NCI-H1048 (cell line): Measurements from ENCODE around the gene CAPRIN1.

ENCODE experiments used
- DNase-seq: peaks from one replicate; lab custom pipeline; 2025; lab: John Stamatoyannopoulos, UW

CAPRIN1 gene

DNA sequence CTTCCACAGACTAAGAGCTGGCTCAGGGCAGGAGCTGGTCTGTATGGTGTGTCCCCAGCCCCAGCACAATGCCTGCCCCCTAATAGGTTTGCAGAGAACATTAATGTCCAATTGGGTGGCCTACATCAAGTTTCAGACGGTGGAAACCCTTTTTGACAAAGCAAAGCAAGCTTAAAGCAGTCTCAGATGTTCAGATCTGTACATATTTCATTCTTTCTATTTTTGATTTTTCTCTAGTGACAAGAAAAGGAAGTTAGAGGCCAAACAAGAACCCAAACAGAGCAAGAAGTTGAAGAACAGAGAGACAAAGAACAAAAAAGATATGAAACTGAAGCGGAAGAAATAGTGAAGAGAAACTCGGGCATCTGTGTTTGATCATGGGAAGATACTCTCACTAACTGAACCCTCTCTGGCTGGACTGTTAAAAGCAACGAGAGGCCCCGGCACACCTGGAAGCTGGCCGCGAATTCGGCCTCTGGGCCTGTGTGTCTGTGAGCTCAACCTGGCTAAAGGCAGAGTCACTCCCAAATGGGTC lies 94.4 kb downstream of the CAPRIN1 start:
- no peak for DNase-seq

DNA sequence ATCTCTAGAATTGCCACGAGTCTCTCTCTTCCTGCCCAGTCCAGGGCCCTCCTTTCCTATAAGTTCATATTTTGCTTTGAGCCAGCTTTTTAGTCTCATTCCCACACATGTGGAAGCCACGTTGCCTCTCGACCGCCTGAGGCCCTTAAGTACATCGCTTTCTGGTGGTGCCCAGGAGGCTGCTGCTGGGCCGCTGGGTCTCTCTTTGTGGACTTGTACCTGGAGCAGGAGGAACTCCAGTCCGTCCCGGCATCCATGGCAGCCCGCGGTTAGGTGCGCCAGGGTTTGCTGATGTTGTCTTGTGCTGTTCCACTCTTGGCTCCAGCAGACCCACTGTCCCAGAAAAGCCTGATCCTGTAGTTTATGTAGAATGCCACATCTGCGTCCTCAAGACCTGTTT lies 94.9 kb downstream of the CAPRIN1 start:
- no peak for DNase-seq

DNA sequence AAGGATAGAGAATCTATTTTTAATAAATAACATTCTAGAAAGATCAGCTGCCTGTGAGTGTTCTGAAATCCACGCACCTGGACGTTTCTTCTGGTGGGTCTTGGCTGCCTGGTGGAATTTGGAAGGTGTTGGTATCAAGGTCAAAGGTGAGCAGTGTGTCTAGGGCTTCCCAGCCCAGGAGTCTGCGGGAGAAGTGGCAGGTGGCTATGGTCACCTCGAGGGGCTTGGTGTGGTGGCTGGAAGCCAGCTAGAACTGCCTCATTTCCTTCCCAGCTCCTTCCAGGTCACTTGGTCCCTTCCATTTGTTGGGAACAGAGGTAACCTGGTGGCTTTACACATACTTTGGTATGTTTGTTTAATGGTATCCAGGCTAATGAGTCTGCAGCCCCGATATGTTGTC lies 95.3 kb downstream of the CAPRIN1 start:
- DNase-seq, result no peak

DNA sequence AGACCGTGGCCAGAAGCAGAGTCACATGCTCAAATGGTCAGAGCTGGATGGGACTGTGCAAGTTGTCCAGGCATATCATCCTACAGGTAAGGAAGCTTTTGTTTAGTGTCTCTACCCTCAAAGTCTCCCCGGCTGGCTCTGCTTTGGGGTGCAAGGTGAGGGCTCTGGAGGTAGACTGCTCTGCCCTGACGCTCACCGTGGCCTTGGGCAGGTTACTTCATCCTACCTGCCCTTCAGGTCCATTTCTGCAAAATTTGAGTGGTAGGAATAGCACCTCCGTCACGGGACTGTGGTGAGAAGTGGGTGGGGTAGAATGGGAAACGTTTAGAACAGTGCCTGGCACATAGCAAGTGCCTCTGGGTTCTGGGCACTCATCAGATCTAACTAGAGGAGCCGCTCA lies 96.0 kb downstream of the CAPRIN1 start:
- no peak for DNase-seq

DNA sequence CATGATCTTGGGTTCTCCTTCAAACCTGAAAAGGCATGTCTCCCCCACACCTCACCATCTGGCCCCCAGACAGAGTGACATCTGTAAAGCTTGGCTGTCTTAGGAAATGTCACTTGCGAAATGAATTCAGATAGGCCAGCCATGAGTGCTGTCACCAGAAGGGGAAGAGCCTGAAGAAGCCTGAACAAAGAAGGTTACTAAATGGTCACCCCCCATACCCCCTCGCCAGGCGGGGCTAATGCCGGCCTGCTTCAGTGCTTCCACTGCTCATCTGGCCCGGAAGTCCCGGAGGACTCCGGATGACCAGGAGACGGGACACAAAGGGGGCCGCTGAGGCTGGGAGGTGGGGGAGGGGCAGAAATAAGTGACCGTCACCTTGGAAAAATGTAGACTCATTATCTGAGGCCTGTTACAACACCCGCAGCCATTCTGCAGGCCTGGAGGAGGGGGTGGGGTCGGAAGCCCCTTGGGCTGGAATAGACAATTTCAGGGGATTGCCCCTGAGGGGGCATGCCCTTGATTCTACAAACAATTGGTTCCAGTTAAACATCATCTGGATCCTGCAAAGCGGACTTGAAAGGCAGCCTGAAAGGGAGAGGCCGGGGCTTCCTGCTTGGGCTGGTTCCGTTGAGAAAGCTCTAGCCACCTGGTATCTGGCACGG lies 97.1 kb downstream of the CAPRIN1 start:
- no peak for DNase-seq

DNA sequence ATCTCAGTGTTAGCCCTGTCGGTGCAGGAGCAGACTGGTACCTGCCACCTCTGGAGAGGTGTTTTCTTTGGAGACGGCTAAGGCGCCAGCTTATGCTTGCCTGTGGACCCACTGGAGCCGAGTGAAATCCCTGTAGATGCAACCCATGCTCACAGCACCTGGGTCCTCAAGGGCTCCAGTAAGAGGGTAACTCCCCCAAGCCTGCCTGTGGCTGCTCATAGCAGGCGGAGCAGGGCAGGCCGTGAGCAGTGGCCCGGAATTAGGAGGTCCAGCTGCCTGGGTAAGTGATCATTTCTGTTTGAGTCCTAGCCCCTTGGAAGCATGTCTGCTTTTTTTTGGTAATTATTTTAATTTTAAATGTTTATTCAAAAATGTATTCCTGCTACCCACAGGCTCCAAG lies 97.7 kb downstream of the CAPRIN1 start:
- no peak for DNase-seq

DNA sequence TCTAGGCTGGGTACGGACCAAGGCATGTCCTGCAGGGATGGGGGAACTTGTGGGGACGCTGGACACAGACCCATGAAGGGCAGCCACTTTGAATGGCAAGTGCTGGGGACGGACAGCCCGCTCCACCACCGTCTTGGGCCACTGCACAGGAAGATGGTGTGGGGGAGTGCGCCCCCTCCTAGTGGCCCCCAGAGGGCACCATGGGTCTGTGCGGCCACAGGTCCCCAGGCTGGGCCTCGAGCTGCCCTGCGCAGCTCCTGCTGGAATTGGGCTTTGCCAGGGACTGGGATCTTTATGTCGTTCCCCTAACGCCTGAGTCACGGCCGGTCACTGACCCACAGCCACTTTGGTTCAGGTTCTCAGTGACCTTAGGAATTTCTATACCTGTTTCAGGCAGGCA lies 98.3 kb downstream of the CAPRIN1 start:
- DNase-seq, result no peak

DNA sequence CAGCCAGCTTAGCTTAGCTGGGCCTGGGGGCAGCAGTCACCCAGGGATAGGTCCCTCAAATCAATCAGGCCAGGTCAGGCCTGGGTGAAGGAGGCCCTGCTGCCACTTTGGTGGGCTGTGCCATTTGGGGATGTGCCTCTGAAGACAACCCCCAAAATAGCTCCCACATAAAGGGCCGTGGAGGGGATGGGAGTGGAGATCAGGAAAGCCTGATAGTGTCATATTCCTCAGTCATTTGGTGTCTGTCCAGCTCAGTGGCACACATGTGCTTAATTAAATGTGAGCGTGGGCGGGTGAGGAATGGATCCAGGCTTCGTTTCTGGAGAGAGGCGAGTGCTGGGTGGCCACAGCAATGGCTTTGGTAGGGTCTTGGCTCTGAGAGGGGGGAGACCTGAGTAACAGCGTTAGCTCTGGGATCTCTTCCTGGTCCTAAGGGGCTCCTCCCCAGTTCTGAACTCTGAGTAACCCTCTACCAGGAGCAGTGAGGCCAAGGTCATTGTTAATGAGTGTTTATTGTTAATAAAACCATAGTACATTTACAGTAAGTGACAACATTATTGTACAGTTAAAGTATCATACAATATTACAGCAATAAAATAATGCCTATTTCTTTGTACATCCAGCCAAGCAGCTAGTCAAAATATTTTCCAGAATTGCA lies 99.1 kb downstream of the CAPRIN1 start:
- DNase-seq, result no peak
